AG10803 (cell line): ENCODE data around the gene F12.

Source experiments
- DNase-seq: peaks from one replicate; pipeline ENCODE4 v3.0.0; 2010; ENCODE audit warnings: low read depth
- H3K4me3 ChIP-seq: 2 replicates; pipeline ENCODE4 v1.5.1; 2011; ENCODE audit warnings: mild to moderate bottlenecking, low read length, control low read depth
- CTCF ChIP-seq: conservative IDR thresholded peaks from 2 replicates; pipeline ENCODE4 v1.5.1; 2011; ENCODE audit warnings: mild to moderate bottlenecking, low read length, control low read depth, inconsistent platforms

Gene F12

GRCh38 chr5:177449140-177450061 lies 40.0 kb upstream of the F12 start:
- no peak for TF ChIP-seq CTCF
- DNase-seq = no peak
- H3K4me3 ChIP-seq = no peak overlapping the region

- no peak overlapping the region for H3K4me3 ChIP-seq
- TF ChIP-seq CTCF = no peak
- no peak for DNase-seq
Measured at GRCh38 chr5:177448244-177448950, 39.0 kb upstream of the F12 start.

DNA sequence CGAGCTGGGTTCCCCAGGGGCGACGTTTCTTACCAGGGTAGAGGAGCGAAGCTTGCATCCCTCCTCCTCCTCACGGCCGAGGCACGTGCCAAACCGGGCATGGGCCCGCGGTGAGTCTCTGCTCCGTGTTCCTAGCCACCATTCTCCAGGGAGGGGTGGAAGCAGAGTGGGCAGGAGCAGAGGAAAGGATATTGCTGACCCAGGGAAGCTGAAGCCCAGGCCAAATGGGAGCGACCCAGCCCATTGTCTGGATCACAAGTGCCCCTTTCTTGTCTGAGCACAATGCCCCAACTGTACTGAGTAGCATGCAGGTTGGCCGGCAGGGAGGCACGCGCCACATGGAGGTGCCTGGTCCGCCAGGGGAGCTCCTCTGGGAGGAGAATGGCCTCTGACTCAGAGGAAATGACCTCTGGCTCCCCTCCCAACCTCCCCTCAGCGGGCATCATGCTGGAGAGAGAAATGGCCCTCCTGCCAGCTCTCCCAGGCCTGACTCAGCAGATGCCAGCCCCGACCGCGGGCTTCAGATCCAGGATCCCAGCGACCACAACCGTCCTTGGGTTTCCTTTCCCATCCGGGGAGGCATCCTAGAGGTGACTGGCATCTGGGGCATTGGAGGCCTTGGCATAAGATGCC lies 38.4 kb upstream of the F12 start:
- peak; percentile 81 for DNase-seq
- TF ChIP-seq CTCF = peak; percentile 7
- H3K4me3 ChIP-seq = peak overlapping the region; percentile 46

GRCh38 chr5:177447066-177447610 lies 37.8 kb upstream of the F12 start:
- DNase-seq = peak; percentile 40
- TF ChIP-seq CTCF = no peak
- H3K4me3 ChIP-seq = peak overlapping the region; percentile 70

DNA sequence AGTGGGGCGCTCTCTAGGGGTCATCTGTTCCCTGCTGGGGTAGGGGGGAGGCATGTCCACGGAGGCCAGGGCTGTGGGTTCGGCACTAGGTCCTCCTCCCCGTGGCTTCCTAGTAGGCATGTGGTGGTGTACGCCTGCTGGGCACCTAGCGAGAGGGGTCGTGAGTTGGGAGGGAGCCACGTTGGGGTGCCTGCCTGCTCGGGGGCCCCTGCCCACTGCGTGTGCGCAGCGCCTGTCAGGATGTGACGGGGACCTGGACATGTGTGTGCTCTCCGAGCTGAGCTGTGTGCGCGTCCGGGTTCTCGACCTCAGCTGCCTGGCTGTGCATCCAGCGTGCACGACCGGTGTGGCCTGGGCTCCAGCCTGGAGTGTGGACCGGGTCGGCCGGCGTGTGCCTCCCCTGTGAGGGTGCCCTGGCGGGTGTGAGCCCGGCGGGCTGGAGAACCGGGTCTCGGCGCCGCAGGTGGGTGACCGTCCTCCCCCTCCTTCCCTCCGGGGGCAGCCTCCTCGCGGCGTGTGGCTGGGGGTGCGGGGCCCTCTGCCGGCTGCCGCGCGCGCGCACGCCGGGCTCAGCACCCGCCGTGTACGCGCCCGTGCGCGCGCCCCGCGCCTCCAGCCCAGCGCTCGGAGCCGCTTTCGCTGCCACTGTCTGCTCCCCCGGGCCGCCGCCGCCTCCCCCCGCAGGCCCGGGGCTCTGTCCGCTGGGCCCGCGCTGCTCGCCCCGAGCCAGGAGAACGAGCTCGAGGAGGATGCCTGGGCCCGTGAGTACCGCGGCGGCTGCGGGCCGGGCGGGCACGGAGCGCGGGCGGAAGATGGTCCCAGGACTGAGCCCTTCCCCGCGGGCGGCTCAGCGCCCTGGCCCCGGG lies 37.1 kb upstream of the F12 start, which contains the start of gene PRR7:
Gene PRR7 (plus strand): TSS at position 615 of the 866 bp plus-strand sequence. CDS start 8,254 bp downstream, outside the sequence.
- peak within 1 kb of the TSS; percentile 70 for H3K4me3 ChIP-seq
- peak; percentile 66 for DNase-seq
- no peak; the same call in 1 of the 2 replicates for TF ChIP-seq CTCF

- no peak for TF ChIP-seq CTCF
Measured at GRCh38 chr5:177445917-177446199, 36.5 kb upstream of the F12 start.

More at GRCh38 chr5:177445917-177446199, 36.5 kb upstream of the F12 start:
- peak overlapping the region; percentile 70 for H3K4me3 ChIP-seq
- no peak for DNase-seq
